Measurements from ENCODE around the gene C11orf54.
"Not testable (repeated sequence)": the region's sequence is repeated elsewhere in the genome, so short reads cannot be mapped to it uniquely, and the experiment has no call there.

The C11orf54 gene

GRCh38 chr11:93732237-93732892, 9.1 kb upstream of the C11orf54 start:
- no peak for DNase-seq
- intact Hi-C loops (cut with DNase I) = no loop called here

GRCh38 chr11:93733474-93733873, 8.0 kb upstream of the C11orf54 start:
- intact Hi-C loops (cut with DNase I) = no loop called here
- no peak for DNase-seq

GRCh38 chr11:93734427-93735222, 6.8 kb upstream of the C11orf54 start:
- no peak for DNase-seq
- intact Hi-C loops (cut with DNase I) = no loop called here

GRCh38 chr11:93735627-93736026, 5.8 kb upstream of the C11orf54 start:
- intact Hi-C loops (cut with DNase I) = no loop called here

GRCh38 chr11:93736129-93736528, 5.3 kb upstream of the C11orf54 start:
- DNase-seq = no peak
- intact Hi-C loops (cut with DNase I) = no loop called here

More at GRCh38 chr11:93735627-93736026, 5.8 kb upstream of the C11orf54 start:
- DNase-seq = no peak

GRCh38 chr11:93737904-93738612, 3.4 kb upstream of the C11orf54 start:
- DNase-seq = no peak
- intact Hi-C loops (cut with DNase I) = no loop called here

GRCh38 chr11:93738647-93739081, 2.8 kb upstream of the C11orf54 start:
- intact Hi-C loops (cut with DNase I) = no loop called here
- no peak for DNase-seq

GRCh38 chr11:93740031-93740729, 1.3 kb upstream of the C11orf54 start:
- intact Hi-C loops (cut with DNase I) = loop anchor here (5.0 kb wide), 1 partner anchor 78 kb away; the partner anchor contains the start of gene CEP295
- no peak for DNase-seq

GRCh38 chr11:93740730-93741093, 760 bp upstream of the C11orf54 start:
- intact Hi-C loops (cut with DNase I) = loop anchor here (5.0 kb wide), 1 partner anchor 78 kb away; the partner anchor contains the start of gene CEP295
- peak; percentile 29 to 82 (median 63) for DNase-seq

- peak in 4 of 42 donors; percentile 15 to 29 (median 20) for DNase-seq
- intact Hi-C loops (cut with DNase I) = loop anchor here (2.0 to 5.0 kb wide), 2 partner anchors 43 to 80 kb away; partner anchors contain the start of genes CEP295 and MED17
These were observed 382 bp downstream of the C11orf54 start for GRCh38 chr11:93741882-93742226.

- DNase-seq = no peak
- intact Hi-C loops (cut with DNase I) = loop anchor here (2.0 to 5.0 kb wide), 2 partner anchors 42 to 81 kb away; partner anchors contain the start of genes CEP295 and MED17
These were observed 1.8 kb downstream of the C11orf54 start for GRCh38 chr11:93743291-93743690.

GRCh38 chr11:93744669-93745004, 3.2 kb downstream of the C11orf54 start:
- intact Hi-C loops (cut with DNase I) = loop anchor here (5.0 kb wide), 1 partner anchor 82 kb away; the partner anchor contains the start of gene CEP295
- peak in 1 of 42 donors; percentile 32 for DNase-seq

GRCh38 chr11:93745005-93745755, 3.7 kb downstream of the C11orf54 start:
- peak in 18 of 42 donors; percentile 4 to 59 (median 26) for DNase-seq
- intact Hi-C loops (cut with DNase I) = not testable (repeated sequence)

- intact Hi-C loops (cut with DNase I) = no loop called here
- no peak for DNase-seq
These were observed 4.6 kb downstream of the C11orf54 start for GRCh38 chr11:93746101-93746500.

GRCh38 chr11:93747122-93747521, 5.7 kb downstream of the C11orf54 start:
- intact Hi-C loops (cut with DNase I) = no loop called here
- DNase-seq = no peak

- DNase-seq = no peak
- intact Hi-C loops (cut with DNase I) = no loop called here
These were observed 9.5 kb downstream of the C11orf54 start for GRCh38 chr11:93751001-93751400.

- no peak for DNase-seq
- intact Hi-C loops (cut with DNase I) = no loop called here
These were observed 11.8 kb downstream of the C11orf54 start for GRCh38 chr11:93753241-93753640.

- intact Hi-C loops (cut with DNase I) = no loop called here
- no peak for DNase-seq
These were observed 15.3 kb downstream of the C11orf54 start for GRCh38 chr11:93756748-93757147.
